Inferior parietal cortex (tissue), 1 donor: ENCODE data around the gene ANXA6.
"Not testable (repeated sequence)": the region's sequence is repeated elsewhere in the genome, so short reads cannot be mapped to it uniquely, and the experiment has no call there.

Experiments
- DNase-seq: peaks from one replicate; pipeline ENCODE4 v3.0.0-alpha.2; 2016; ENCODE audit errors: extremely low spot score

ANXA6 gene

DNA sequence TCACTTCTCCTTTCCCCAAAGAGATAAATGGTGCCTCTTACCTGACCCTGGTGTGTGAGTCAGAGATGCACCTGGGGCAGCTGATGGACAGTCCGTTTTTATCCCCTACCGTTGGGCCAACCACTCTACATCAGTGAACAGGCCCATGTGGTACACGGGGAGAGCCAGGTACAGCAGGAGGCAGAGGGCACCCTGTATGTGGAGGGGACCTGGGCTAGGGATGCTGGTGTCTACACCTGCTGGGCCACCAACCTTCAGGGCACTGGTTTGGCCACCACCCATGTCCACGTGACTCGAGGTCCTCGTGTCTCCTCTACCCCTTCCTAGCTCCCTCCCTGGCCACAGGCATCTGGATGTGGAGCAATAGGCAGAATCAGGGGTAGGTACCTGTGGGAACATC lies 22.7 kb upstream of the ANXA6 start:
- no peak for DNase-seq

DNA sequence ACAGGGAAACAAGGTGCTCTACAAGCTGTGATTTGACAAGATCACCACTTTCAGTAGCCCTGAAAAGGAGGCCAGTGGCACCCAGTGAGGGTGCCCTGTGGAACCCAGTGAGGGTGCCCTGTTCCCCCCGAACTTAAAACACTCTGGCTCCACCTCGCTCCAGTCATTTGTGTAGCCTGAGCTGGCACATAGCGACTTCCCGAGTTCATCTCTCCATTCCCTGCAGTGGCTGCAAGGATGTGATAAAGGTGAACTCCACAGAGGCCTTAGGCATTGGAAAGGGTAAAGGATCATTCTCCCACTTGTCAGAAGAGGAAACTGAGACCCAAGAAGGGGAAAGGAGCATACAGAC lies 21.9 kb upstream of the ANXA6 start:
- no peak for DNase-seq

DNA sequence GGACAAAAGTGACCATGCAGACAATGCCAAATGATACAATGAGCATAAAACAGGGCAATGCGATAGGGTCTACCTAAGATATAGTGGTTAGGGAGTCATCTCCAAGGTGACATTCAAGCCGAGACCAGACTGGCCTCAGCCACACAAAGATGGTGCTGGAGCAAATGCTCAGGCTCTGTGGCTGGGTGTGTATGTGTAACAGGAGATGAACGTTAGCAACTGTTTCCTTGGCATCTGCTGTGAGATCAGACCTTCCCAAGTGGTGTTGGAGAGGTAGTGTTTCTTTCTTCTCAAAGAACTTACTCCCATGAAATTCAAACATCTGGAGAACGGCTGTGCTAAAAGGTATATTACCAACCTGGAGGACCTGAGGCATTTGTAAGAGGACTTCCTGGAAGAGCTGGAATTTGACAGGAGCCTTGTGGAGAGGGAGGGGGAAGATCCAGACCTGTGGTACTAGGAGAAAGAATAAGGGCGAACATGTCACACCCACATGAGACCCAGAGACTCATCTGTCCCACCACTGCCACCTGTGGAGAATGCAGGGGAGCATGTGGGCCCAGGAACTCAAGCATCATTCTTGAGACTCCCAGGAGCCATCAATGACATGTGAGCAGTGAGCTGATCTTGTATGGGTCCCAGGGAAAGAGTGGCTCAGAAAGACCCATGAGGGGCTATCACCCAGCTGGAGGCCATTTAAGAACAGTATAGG lies 21.4 kb upstream of the ANXA6 start:
- DNase-seq: no peak

- no peak for DNase-seq
Observed at GRCh38 chr5:151178372-151178771, 20.8 kb upstream of the ANXA6 start.

GRCh38 chr5:151176268-151176667 lies 18.7 kb upstream of the ANXA6 start:
- DNase-seq: not testable (repeated sequence)

- DNase-seq: no peak
Observed at GRCh38 chr5:151174612-151175101, 17.1 kb upstream of the ANXA6 start.

- DNase-seq: no peak
Observed at GRCh38 chr5:151173711-151174611, 16.4 kb upstream of the ANXA6 start.

GRCh38 chr5:151171529-151171928 lies 13.9 kb upstream of the ANXA6 start:
- DNase-seq: no peak

GRCh38 chr5:151168602-151169344 lies 11.2 kb upstream of the ANXA6 start:
- no peak for DNase-seq

- DNase-seq: no peak
Observed at GRCh38 chr5:151167022-151167421, 9.4 kb upstream of the ANXA6 start.

DNA sequence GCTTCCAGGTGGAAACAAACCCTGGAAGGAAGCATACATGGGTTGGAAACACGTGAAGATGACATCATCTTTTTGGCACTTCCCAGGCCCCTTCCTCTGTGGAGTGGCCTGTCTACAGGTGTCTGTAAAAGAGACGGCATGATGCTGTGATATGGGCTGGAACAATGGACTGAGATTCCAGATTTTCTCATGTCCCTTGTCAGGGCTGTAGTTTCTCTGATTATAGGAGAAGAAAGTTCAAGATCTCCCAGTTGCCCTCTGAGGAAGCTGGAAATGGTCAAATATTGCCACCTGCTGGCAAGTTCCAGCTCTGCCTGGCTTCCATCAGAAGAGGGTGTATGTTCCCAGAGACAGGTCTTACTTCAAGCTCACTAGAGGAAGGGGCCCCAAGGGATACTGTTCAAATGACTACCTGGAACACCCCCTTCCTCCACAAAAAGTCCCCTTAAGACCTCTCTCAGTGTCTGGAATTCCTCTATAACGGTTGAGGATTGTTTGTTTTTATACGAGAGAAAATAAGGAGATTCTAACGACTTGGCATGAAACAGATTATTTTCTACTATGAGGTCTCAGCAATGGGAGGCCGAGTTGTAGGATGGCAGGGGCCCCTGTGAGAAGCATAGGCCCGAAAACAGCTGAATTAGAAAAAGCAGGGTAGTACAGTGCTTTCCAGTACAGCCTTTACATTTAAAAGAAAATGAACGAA lies 7.3 kb upstream of the ANXA6 start:
- peak; percentile 92 for DNase-seq

GRCh38 chr5:151162776-151163175 lies 5.2 kb upstream of the ANXA6 start:
- DNase-seq: no peak

- DNase-seq: no peak
Observed at GRCh38 chr5:151159649-151160373, 2.2 kb upstream of the ANXA6 start.

DNA sequence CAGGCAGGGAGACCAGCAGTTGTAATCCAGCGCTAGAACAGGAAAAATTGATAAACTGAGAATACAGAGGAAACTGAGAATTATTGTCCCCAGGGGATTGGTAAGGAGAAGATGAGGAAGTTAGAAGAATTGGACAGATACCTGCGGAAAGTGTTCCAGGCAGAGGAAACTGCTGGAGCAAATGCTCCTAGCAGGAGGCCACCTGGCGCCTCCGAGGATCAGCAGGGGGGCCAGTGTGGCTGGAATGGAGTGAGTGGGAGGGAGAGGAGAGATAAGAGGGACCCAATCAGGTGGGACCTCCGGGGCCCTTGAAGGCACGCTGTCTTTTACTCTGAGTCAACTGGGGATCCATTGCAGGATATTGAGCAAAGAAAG lies 695 bp upstream of the ANXA6 start:
- no peak for DNase-seq

GRCh38 chr5:151156507-151157420 lies 815 bp downstream of the ANXA6 start:
- DNase-seq: no peak

GRCh38 chr5:151155775-151156506 lies 1.6 kb downstream of the ANXA6 start:
- DNase-seq: no peak

DNA sequence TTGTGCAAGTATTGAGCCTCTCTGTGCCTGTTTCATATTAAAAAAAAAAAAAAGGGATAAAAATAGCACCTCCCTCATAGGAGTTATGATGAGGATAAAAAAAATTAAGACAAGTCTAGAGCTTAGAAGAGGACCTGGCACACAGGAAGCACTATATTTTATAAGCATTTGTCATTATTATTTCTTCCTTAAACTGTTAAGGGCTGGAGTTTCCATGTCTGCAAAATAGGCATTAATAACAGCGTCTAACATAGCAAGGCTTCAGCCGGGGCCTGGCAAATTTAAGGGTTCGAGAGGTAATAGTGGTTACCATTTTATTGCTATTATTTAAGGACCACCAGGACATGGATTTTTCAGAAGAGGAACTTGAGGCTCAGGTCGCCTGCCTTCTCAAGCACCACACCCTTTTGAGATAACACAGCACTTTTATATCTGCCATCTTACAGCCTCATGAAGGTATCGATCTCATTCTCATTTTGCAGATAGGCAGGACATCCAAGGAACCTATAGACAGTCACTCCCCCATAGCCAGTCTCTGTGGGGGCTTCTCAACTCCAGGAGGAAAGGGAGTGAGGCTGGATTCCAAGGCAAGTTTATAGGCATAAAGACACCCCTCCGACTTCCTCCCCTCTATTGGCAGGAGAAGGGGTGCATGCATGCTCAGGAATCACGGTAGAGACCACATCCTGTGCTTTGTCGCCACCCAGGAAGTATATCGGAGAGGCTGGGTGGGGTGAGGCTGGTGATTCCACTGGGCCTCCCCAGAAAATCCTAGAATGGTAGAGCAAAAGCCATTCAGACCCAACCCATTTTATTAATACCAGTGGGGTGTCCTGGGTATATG lies 2.4 kb downstream of the ANXA6 start:
- DNase-seq: no peak

GRCh38 chr5:151153766-151154272 lies 3.8 kb downstream of the ANXA6 start:
- DNase-seq: no peak
